Adrenal gland (tissue), 12 donors: ENCODE data around the gene PLEKHG7. TPM values are rescaled to one million over a fixed set of nuclear protein-coding genes. Genes with fewer than 3 reads are reported as not detected.

Source experiments
- DNase-seq, 7 donors: peaks; one replicate each; pipeline ENCODE4 v3.0.0-alpha.2; 2019 to 2020
- H3K27ac ChIP-seq, 5 donors: fragments of 200-600 bp; sonication (generic) in 4 of 5; 1 replicate in 3 of 5; 2 replicates in 2 of 5; pipeline versions ENCODE4 v1.5.1 to v1.8.0; 2016 to 2020; ENCODE audit warnings: mild to moderate bottlenecking in 1 of 5
- H3K27me3 ChIP-seq: fragments of 200-600 bp; 2 replicates; pipeline ENCODE4 v1.8.0; 2021
- H3K36me3 ChIP-seq, 2 donors: fragments of 200-600 bp; replicated peaks in 1 of 2; 1 replicate in 1 of 2; 2 replicates in 1 of 2; pipeline versions ENCODE4 v1.5.1 to v1.8.0; 2018 to 2022
- H3K4me1 ChIP-seq, 2 donors: fragments of 200-600 bp; replicated peaks in 1 of 2; 1 replicate in 1 of 2; 2 replicates in 1 of 2; pipeline versions ENCODE4 v1.5.1 to v1.8.0; 2018 to 2021
- H3K4me3 ChIP-seq, 4 donors: fragments of 200-600 bp; sonication (generic) in 3 of 4; one replicate each; pipeline ENCODE4 v1.5.1; 2016 to 2018
- H3K9me3 ChIP-seq, 3 donors: fragments of 200-600 bp; sonication (generic) in 1 of 3; replicated peaks in 1 of 3; 1 replicate in 2 of 3; 2 replicates in 1 of 3; pipeline versions ENCODE4 v1.5.1 to v1.8.0; 2016 to 2021
- POLR2A ChIP-seq, 2 donors: fragments of 450-650 bp; IDR thresholded peaks; one replicate each; pipeline ENCODE4 v1.6.1; 2017; ENCODE audit warnings: antibody characterized with exemption in 2 of 2, mild to moderate bottlenecking in 2 of 2, moderate library complexity in 1 of 2
- WGBS, 4 donors: extraction: QIAGEN DNeasy Blood & Tissue Kit in 2 of 4; methylation state at CpG; one replicate each; pipeline versions ENCODE4 v1.1.5 to v1.1.7; 2013 to 2017; 5-methylcytosine and 5-hydroxymethylcytosine counted together
- intact Hi-C, 2 donors: fragments of 100-400 bp; cut with DNase I; formaldehyde crosslinking; loops; one replicate each; pipeline versions ENCODE4 v1.14.1 to v1.15.0; 2022 to 2023
- polyA plus RNA-seq, 3 donors: library from polyadenylated mRNA; stranded (reverse); fragments of 200-250 nt in 2 of 3; fragments of 350-450 nt in 1 of 3; fragmentation: Illumina TruSeq in 1 of 3; extraction: RNeasy Lipid Tissue Mini Kit (QIAGEN cat#74804) in 1 of 3; gene quantifications; one replicate each; pipeline ENCODE4 v1.2.3, GENCODE V29; 2013 to 2014
- total RNA-seq, 9 donors: library from RNA; depleted of rRNA in 4 of 9; stranded (reverse); fragments of >200 nt in 4 of 9; fragments of 120-200 nt in 1 of 9; fragmentation: NEBNext Ultra II Directional in 1 of 9; extraction: Animal tissue kit (Norgen Biotek cat#: 25700) in 1 of 9; gene quantifications; one replicate each; pipeline versions ENCODE4 v1.1.0 to v1.2.4, GENCODE V29; 2013 to 2023
- TF ChIP-seq, protein P1 (sequence below), 6 experiments: fragments of 450-650 bp in 4 of 6; fragments of 200-600 bp in 2 of 6; sonication (generic) in 1 of 6; IDR thresholded peaks; 1 replicate in 5 of 6; 2 replicates in 1 of 6; pipeline versions ENCODE4 v1.5.1 to v1.8.0; 2016 to 2021; ENCODE audit warnings: antibody characterized with exemption in 6 of 6, mild to moderate bottlenecking in 2 of 6, moderate library complexity in 1 of 6
- donor health status: healthy with polysubstance abuse.
- donor health status: Bipolar disorder and iron deficiency.
- donor health status: DM: yes; HTN: yes; CAD: no.
- donor health status: DM: no; HTN: no; CAD: no.
- donor health status: DM: no; HTN: no; CAD: no.
- donor health status: DM: yes; HTN: yes; CAD: no.

Gene PLEKHG7
- total and polyA plus RNA-seq, 12 donors, result not detected

- H3K4me3 ChIP-seq, result no peak overlapping the region
- DNase-seq, result no peak
- H3K27me3 ChIP-seq, result no peaks in the 10 kb centered on the region
- peaks cover 0 to 7% of the 10 kb centered on the region in 2 donors for H3K4me1 ChIP-seq
- 24 to 42% (median 29%) methylated on average over 1 of the region's 1 CpG for WGBS, 4 donors
- H3K27ac ChIP-seq, result no peak overlapping the region
- TF ChIP-seq POLR2A (IDR thresholded peaks at IDR 0.05), result no peak
- TF ChIP-seq, protein P1, sequence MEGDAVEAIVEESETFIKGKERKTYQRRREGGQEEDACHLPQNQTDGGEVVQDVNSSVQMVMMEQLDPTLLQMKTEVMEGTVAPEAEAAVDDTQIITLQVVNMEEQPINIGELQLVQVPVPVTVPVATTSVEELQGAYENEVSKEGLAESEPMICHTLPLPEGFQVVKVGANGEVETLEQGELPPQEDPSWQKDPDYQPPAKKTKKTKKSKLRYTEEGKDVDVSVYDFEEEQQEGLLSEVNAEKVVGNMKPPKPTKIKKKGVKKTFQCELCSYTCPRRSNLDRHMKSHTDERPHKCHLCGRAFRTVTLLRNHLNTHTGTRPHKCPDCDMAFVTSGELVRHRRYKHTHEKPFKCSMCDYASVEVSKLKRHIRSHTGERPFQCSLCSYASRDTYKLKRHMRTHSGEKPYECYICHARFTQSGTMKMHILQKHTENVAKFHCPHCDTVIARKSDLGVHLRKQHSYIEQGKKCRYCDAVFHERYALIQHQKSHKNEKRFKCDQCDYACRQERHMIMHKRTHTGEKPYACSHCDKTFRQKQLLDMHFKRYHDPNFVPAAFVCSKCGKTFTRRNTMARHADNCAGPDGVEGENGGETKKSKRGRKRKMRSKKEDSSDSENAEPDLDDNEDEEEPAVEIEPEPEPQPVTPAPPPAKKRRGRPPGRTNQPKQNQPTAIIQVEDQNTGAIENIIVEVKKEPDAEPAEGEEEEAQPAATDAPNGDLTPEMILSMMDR (IDR thresholded peaks at IDR 0.05), result no peak
- intact Hi-C loops, result no loop called here
- peaks cover 0 to 2% of the 10 kb centered on the region in 2 donors for H3K36me3 ChIP-seq
- H3K9me3 ChIP-seq, result peaks cover 0 to 12% (median 0%) of the 10 kb centered on the region in 3 donors
These were observed 68.2 kb downstream of the PLEKHG7 start for GRCh38 chr12:92771001-92771400.

GRCh38 chr12:92775416-92775815, 72.6 kb downstream of the PLEKHG7 start:
- Histone ChIP-seq H3K9me3 (peaks cover 0 to 12% (median 0%) of the 10 kb centered on the region in 3 donors), H3K27me3 (no peaks in the 10 kb centered on the region), H3K36me3 (peaks cover 0 to 21% of the 10 kb centered on the region in 2 donors), H3K4me1 (peaks cover 0 to 7% of the 10 kb centered on the region in 2 donors), H3K27ac (no peak overlapping the region), H3K4me3 (no peak overlapping the region)
- DNase-seq, result no peak
- TF ChIP-seq POLR2A (IDR thresholded peaks at IDR 0.05), result no peak
- TF ChIP-seq, protein P1 (IDR thresholded peaks at IDR 0.05), result no peak
- intact Hi-C loops, result no loop called here

DNA sequence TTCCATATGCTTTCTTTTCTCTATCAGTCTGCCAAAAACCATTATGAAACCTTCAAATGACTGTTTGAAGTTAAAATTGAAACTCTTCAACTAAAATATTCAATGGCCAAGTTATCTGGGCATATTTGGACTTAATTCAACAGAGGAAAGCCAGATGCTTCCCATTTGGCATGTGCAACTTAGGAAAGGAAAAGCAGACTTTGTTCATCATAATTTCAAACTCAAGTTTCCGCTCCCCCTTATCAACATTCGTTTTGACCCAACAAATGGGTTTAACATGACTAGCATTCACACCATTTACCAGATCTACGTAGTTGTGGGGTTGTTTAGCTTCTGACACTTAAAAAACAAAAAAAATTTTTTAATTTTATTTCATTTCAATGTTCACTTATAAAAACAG, 75.7 kb downstream of the PLEKHG7 start:
- Histone ChIP-seq H3K27me3 (no peaks in the 10 kb centered on the region), H3K9me3 (peaks cover 0 to 9% (median 0%) of the 10 kb centered on the region in 3 donors), H3K27ac (no peak overlapping the region), H3K4me3 (no peak overlapping the region), H3K4me1 (no peaks in the 10 kb centered on the region), H3K36me3 (peaks cover 0 to 21% of the 10 kb centered on the region in 2 donors)
- no peak for DNase-seq
- TF ChIP-seq, protein P1 (IDR thresholded peaks at IDR 0.05), result no peak
- no peak for TF ChIP-seq POLR2A (IDR thresholded peaks at IDR 0.05)
- intact Hi-C loops, result no loop called here
- 83 to 88% (median 84%) methylated on average over 3 of the region's 3 CpGs for WGBS, 4 donors

- no peak for DNase-seq
- no peaks in the 10 kb centered on the region for H3K27me3 ChIP-seq
- no peaks in the 10 kb centered on the region for H3K4me1 ChIP-seq
- peaks cover 0 to 21% of the 10 kb centered on the region in 2 donors for H3K36me3 ChIP-seq
- H3K9me3 ChIP-seq, result peaks cover 0 to 1% (median 0%) of the 10 kb centered on the region in 3 donors
- 60 to 73% (median 69%) methylated on average over 1 of the region's 1 CpG for WGBS, 4 donors
- no peak overlapping the region for H3K4me3 ChIP-seq
- TF ChIP-seq POLR2A (IDR thresholded peaks at IDR 0.05), result no peak
- TF ChIP-seq, protein P1 (IDR thresholded peaks at IDR 0.05), result no peak
- intact Hi-C loops, result loop anchor here in 1 of 2 donors (10.0 kb wide), 1 partner anchor 615 kb away; no protein-coding TSS in a partner anchor
- H3K27ac ChIP-seq, result no peak overlapping the region
These were observed 77.1 kb downstream of the PLEKHG7 start for GRCh38 chr12:92779902-92780301.
